Fibroblast of lung (primary cell): ENCODE measurements around the gene GP5.

ENCODE experiments used
- EZH2 ChIP-seq: IDR thresholded peaks from 2 replicates; pipeline ENCODE4 v1.5.1; 2012; ENCODE audit warnings: low read length, control low read depth, mild to moderate bottlenecking; ENCODE audit errors: missing control alignments
- TF ChIP-seq, protein P1 (sequence below), 2 donors: IDR thresholded peaks in 1 of 2; conservative IDR thresholded peaks in 1 of 2; 1 replicate in 1 of 2; 2 replicates in 1 of 2; pipeline ENCODE4 v1.5.1; 2011 to 2012; ENCODE audit warnings: low read length in 2 of 2, control low read depth in 1 of 2, inconsistent platforms in 1 of 2, low read depth in 1 of 2, mild to moderate bottlenecking in 1 of 2

DNA sequence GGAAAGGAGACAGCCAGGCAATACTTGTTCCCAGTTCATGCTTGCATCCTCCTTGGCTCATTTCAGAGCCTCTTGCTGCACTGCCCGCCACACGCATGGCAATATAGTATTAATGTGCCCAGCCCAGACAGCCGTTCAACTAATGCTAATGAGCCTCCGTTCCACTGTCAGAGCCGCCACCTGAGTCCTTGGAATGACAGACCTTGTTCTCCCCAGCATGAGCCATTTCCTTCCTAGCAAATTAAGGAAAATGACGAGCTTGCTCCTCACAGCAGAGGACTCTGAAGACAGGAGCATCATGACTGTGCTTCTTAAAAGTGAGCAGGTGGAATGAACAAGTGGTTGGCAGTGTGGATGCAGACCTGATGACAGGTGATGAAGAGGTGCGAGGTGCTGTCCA, 18.7 kb downstream of the GP5 start:
- TF ChIP-seq, protein P1, sequence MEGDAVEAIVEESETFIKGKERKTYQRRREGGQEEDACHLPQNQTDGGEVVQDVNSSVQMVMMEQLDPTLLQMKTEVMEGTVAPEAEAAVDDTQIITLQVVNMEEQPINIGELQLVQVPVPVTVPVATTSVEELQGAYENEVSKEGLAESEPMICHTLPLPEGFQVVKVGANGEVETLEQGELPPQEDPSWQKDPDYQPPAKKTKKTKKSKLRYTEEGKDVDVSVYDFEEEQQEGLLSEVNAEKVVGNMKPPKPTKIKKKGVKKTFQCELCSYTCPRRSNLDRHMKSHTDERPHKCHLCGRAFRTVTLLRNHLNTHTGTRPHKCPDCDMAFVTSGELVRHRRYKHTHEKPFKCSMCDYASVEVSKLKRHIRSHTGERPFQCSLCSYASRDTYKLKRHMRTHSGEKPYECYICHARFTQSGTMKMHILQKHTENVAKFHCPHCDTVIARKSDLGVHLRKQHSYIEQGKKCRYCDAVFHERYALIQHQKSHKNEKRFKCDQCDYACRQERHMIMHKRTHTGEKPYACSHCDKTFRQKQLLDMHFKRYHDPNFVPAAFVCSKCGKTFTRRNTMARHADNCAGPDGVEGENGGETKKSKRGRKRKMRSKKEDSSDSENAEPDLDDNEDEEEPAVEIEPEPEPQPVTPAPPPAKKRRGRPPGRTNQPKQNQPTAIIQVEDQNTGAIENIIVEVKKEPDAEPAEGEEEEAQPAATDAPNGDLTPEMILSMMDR (conservative IDR thresholded peaks at IDR 0.05 in 1 of 2, IDR thresholded peaks at IDR 0.05 in 1 of 2; ENCODE audit: low read depth in 1 of 2, low read length in 2 of 2) = no peak
- no peak for TF ChIP-seq EZH2
